ENCODE results near the gene CEACAM5.

Gene CEACAM5

GRCh38 chr19:41708481-41708880, at the start of gene CEACAM5:
Gene CEACAM5 (plus strand): TSS chr19:41708626. CDS start chr19:41708732, 106 bp downstream.
- DNase-seq, result no peak

- no peak for DNase-seq
Measured at GRCh38 chr19:41666075-41666474, 42.4 kb upstream of the CEACAM5 start.

GRCh38 chr19:41668315-41668714, 40.1 kb upstream of the CEACAM5 start:
- DNase-seq, result no peak

- DNase-seq, result no peak
Measured at GRCh38 chr19:41670755-41671154, 37.7 kb upstream of the CEACAM5 start.

- no peak for DNase-seq
Measured at GRCh38 chr19:41671486-41671885, 36.9 kb upstream of the CEACAM5 start.

- no peak for DNase-seq
Measured at GRCh38 chr19:41682437-41682836, 26.0 kb upstream of the CEACAM5 start.

GRCh38 chr19:41687419-41687818, 21.0 kb upstream of the CEACAM5 start:
- DNase-seq, result no peak

GRCh38 chr19:41688098-41688497, 20.3 kb upstream of the CEACAM5 start, which contains the start of gene CEACAM7:
Gene CEACAM7 (minus strand): TSS chr19:41688270. CDS start chr19:41688165, 105 bp downstream.
- DNase-seq, result no peak

- no peak for DNase-seq
Measured at GRCh38 chr19:41688687-41689086, 19.7 kb upstream of the CEACAM5 start.

GRCh38 chr19:41689993-41690800, 18.2 kb upstream of the CEACAM5 start:
- no peak for DNase-seq

- no peak for DNase-seq
Measured at GRCh38 chr19:41690801-41691065, 17.7 kb upstream of the CEACAM5 start.

GRCh38 chr19:41691268-41691970, 17.0 kb upstream of the CEACAM5 start:
- DNase-seq, result no peak

GRCh38 chr19:41694196-41694595, 14.2 kb upstream of the CEACAM5 start:
- DNase-seq, result no peak

GRCh38 chr19:41694831-41695635, 13.4 kb upstream of the CEACAM5 start:
- DNase-seq, result no peak

GRCh38 chr19:41695745-41696144, 12.7 kb upstream of the CEACAM5 start:
- no peak for DNase-seq

- no peak for DNase-seq
Measured at GRCh38 chr19:41696402-41697197, 11.8 kb upstream of the CEACAM5 start.

- no peak for DNase-seq
Measured at GRCh38 chr19:41697198-41697855, 11.1 kb upstream of the CEACAM5 start.

GRCh38 chr19:41698746-41699230, 9.6 kb upstream of the CEACAM5 start:
- no peak for DNase-seq

- no peak for DNase-seq
Measured at GRCh38 chr19:41699231-41699967, 9.0 kb upstream of the CEACAM5 start.

- no peak for DNase-seq
Measured at GRCh38 chr19:41699968-41700323, 8.5 kb upstream of the CEACAM5 start.

Data from 8988T (cell line).